H1 (cell line): ENCODE results near the gene HTR4. TPM values are rescaled to one million over a fixed set of nuclear protein-coding genes. Genes with fewer than 3 reads are reported as not detected.

ENCODE experiments used
- CTCF ChIA-PET: fragments of 300-600 bp; sonication (Branson Sonifier 250); formaldehyde crosslinking; loops from one replicate; lab custom pipeline; 2021; ENCODE audit not compliant: partially characterized antibody; lab: Charles Lee
- POLR2A ChIA-PET: fragments of 300-600 bp; sonication (Branson Sonifier 250); formaldehyde crosslinking; loops from one replicate; lab custom pipeline; 2021; ENCODE audit warnings: inconsistent platforms; ENCODE audit not compliant: partially characterized antibody; lab: Charles Lee
- DNase-seq, 2 experiments: peaks; one replicate each; pipeline versions ENCODE4 v3.0.0 to v3.0.0-alpha.2; 2010 to 2022; ENCODE audit warnings: low spot score in 2 of 2, low read depth in 1 of 2, mixed read lengths in 1 of 2
- FAIRE-seq: peaks from 2 replicates; lab custom pipeline; 2011; peaks lifted over from hg19 to GRCh38; lab: Jason Lieb, UNC
- H2AFZ ChIP-seq: 2 replicates; pipeline ENCODE4 v1.8.1; 2012; ENCODE audit warnings: low read length, inconsistent platforms
- H2AK5ac ChIP-seq: 2 replicates; pipeline ENCODE4 v1.6.1; 2013; ENCODE audit warnings: low read depth, low read length
- H2BK120ac ChIP-seq: replicated peaks from 2 replicates; pipeline ENCODE3; 2013; ENCODE audit warnings: low read depth, low read length, inconsistent platforms
- H2BK12ac ChIP-seq: 2 replicates; pipeline ENCODE4 v1.6.1; 2013; ENCODE audit warnings: low read depth, low read length
- H2BK15ac ChIP-seq: 2 replicates; pipeline ENCODE4 v1.6.1; 2013; ENCODE audit warnings: low read length
- H2BK20ac ChIP-seq: 2 replicates; pipeline ENCODE4 v1.6.1; 2013; ENCODE audit warnings: low read length
- H2BK5ac ChIP-seq: 2 replicates; pipeline ENCODE4 v1.6.1; 2013; ENCODE audit warnings: low read depth, low read length
- H3K14ac ChIP-seq: 2 replicates; pipeline ENCODE4 v1.6.1; 2013; ENCODE audit warnings: inconsistent platforms; ENCODE audit not compliant: insufficient read length
- H3K18ac ChIP-seq: 2 replicates; pipeline ENCODE4 v1.6.1; 2013; ENCODE audit warnings: low read length; ENCODE audit errors: extremely low read depth
- H3K23ac ChIP-seq: 2 replicates; pipeline ENCODE4 v1.6.1; 2013; ENCODE audit warnings: inconsistent platforms; ENCODE audit not compliant: insufficient read length
- H3K23me2 ChIP-seq: 2 replicates; pipeline ENCODE4 v1.6.1; 2013; ENCODE audit warnings: low read depth, low read length
- H3K27ac ChIP-seq: 2 replicates; pipeline ENCODE4 v1.6.1; 2011; ENCODE audit warnings: low read depth, low read length, inconsistent platforms
- H3K27me3 ChIP-seq, 4 experiments: replicated peaks in 1 of 4; 1 replicate in 1 of 4; 2 replicates in 3 of 4; pipeline versions ENCODE4 v1.6.1 to v1.8.1; 2011 to 2013; ENCODE audit warnings: low read length in 3 of 4, mild to moderate bottlenecking in 3 of 4, inconsistent platforms in 2 of 4, mixed read lengths in 2 of 4, moderate library complexity in 1 of 4; ENCODE audit not compliant: control insufficient read depth in 3 of 4, insufficient read depth in 3 of 4; ENCODE audit errors: extremely low read depth in 1 of 4
- H3K36me3 ChIP-seq, 4 experiments: 2 replicates each; pipeline versions ENCODE4 v1.6.1 to v1.8.1; 2011 to 2013; ENCODE audit warnings: mild to moderate bottlenecking in 4 of 4, low read length in 3 of 4, moderate library complexity in 2 of 4, control low read depth in 1 of 4, inconsistent platforms in 1 of 4; ENCODE audit not compliant: insufficient read depth in 4 of 4, control insufficient read depth in 2 of 4
- H3K4ac ChIP-seq: replicated peaks from 2 replicates; pipeline ENCODE3; 2013; ENCODE audit warnings: low read length, low read depth, mixed read lengths, inconsistent platforms; ENCODE audit not compliant: insufficient read length
- H3K4me1 ChIP-seq, 4 experiments: replicated peaks in 1 of 4; 1 replicate in 1 of 4; 2 replicates in 3 of 4; pipeline versions ENCODE4 v1.6.1 to v1.8.1; 2011 to 2013; ENCODE audit warnings: low read length in 3 of 4, inconsistent platforms in 2 of 4, mixed read lengths in 1 of 4; ENCODE audit not compliant: insufficient read depth in 4 of 4, control insufficient read depth in 3 of 4
- H3K4me2 ChIP-seq, 2 experiments: 2 replicates each; pipeline versions ENCODE4 v1.6.1 to v1.8.1; 2011 to 2013; ENCODE audit warnings: low read depth in 2 of 2, low read length in 2 of 2, control low read depth in 1 of 2, inconsistent platforms in 1 of 2, mild to moderate bottlenecking in 1 of 2; ENCODE audit not compliant: insufficient read depth in 1 of 2
- H3K4me3 ChIP-seq, 4 experiments: fragments of 200-600, 300-600 bp in 1 of 4; sonication (generic), shearing (Covaris generic), sonication (Bioruptor Twin) in 1 of 4; 2 replicates each; pipeline versions ENCODE4 v1.5.1 to v1.8.1; 2011 to 2016; ENCODE audit warnings: low read length in 4 of 4, low read depth in 3 of 4, control low read depth in 2 of 4, inconsistent platforms in 2 of 4, mild to moderate bottlenecking in 2 of 4, mixed read lengths in 1 of 4, moderate library complexity in 1 of 4; ENCODE audit not compliant: insufficient read depth in 2 of 4; ENCODE audit errors: extremely low read depth in 1 of 4
- H3K56ac ChIP-seq: replicated peaks from 2 replicates; pipeline ENCODE3; 2013; ENCODE audit warnings: low read depth, mild to moderate bottlenecking, mixed read lengths, low read length, inconsistent platforms; ENCODE audit not compliant: insufficient read length
- H3K79me1 ChIP-seq: 2 replicates; pipeline ENCODE4 v1.6.1; 2013; ENCODE audit warnings: low read depth, low read length, control low read depth
- H3K79me2 ChIP-seq, 2 experiments: 2 replicates each; pipeline versions ENCODE4 v1.6.1 to v1.8.1; 2012 to 2013; ENCODE audit warnings: low read length in 2 of 2, mild to moderate bottlenecking in 2 of 2, inconsistent platforms in 1 of 2; ENCODE audit not compliant: insufficient read depth in 2 of 2, control insufficient read depth in 1 of 2
- H3K9ac ChIP-seq, 4 experiments: replicated peaks in 1 of 4; 1 replicate in 1 of 4; 2 replicates in 3 of 4; pipeline versions ENCODE4 v1.6.1 to v1.8.1; 2011 to 2013; ENCODE audit warnings: low read depth in 3 of 4, low read length in 3 of 4, control low read depth in 2 of 4, mild to moderate bottlenecking in 2 of 4, moderate library complexity in 2 of 4, inconsistent platforms in 1 of 4; ENCODE audit errors: extremely low read depth in 1 of 4
- H3K9me3 ChIP-seq, 2 experiments: 2 replicates each; pipeline versions ENCODE4 v1.6.1 to v1.8.1; 2012 to 2013; ENCODE audit warnings: mild to moderate bottlenecking in 2 of 2, moderate library complexity in 2 of 2, control low read depth in 1 of 2, inconsistent platforms in 1 of 2, low read depth in 1 of 2, low read length in 1 of 2, mixed read lengths in 1 of 2; ENCODE audit not compliant: insufficient read depth in 2 of 2
- H4K20me1 ChIP-seq, 2 experiments: replicated peaks in 1 of 2; 2 replicates each; pipeline versions ENCODE3 to v1.8.1; 2011 to 2013; ENCODE audit warnings: inconsistent platforms in 2 of 2, low read length in 2 of 2, mild to moderate bottlenecking in 1 of 2; ENCODE audit not compliant: insufficient read depth in 2 of 2, control insufficient read depth in 1 of 2
- H4K5ac ChIP-seq: 2 replicates; pipeline ENCODE4 v1.6.1; 2013; ENCODE audit warnings: low read length, low read depth, mixed read lengths, inconsistent platforms; ENCODE audit not compliant: insufficient read length
- H4K8ac ChIP-seq: 2 replicates; pipeline ENCODE4 v1.8.0; 2013; ENCODE audit warnings: mild to moderate bottlenecking, moderate library complexity, low read length, inconsistent platforms; ENCODE audit not compliant: insufficient read depth; ENCODE audit errors: extremely low read depth
- H4K91ac ChIP-seq: replicated peaks from 2 replicates; pipeline ENCODE3; 2013; ENCODE audit warnings: low read length, mixed read lengths, inconsistent platforms; ENCODE audit not compliant: insufficient read length
- EGR1 ChIP-seq: IDR thresholded peaks from 2 replicates; pipeline ENCODE4 v1.6.1; 2011; ENCODE audit warnings: low read depth, low read length, borderline replicate concordance
- GTF2F1 ChIP-seq: IDR thresholded peaks from 2 replicates; pipeline ENCODE4 v1.6.1; 2012; ENCODE audit warnings: low read depth, low read length, improper control_type of control experiment, borderline replicate concordance
- ZNF274 ChIP-seq: IDR thresholded peaks from 2 replicates; pipeline ENCODE4 v1.7.0; 2012; ENCODE audit warnings: low read length, borderline replicate concordance; ENCODE audit errors: extremely low read depth
- WGBS, 2 experiments: shearing (Covaris generic) in 1 of 2; methylation state at CpG; one replicate each; pipeline versions ENCODE4 v1.1.6 to v1.1.7; 2013 to 2015; ENCODE audit warnings: low lambda C conversion rate in 2 of 2, mixed read lengths in 2 of 2, inconsistent platforms in 1 of 2, low coverage in 1 of 2, missing lambda C conversion rate in 1 of 2; ENCODE audit not compliant: insufficient replicate concordance in 2 of 2, insufficient coverage in 1 of 2, insufficient read length in 1 of 2; ENCODE audit errors: extremely low coverage in 1 of 2, missing lambda C conversion rate in 1 of 2; 5-methylcytosine and 5-hydroxymethylcytosine counted together
- polyA plus RNA-seq, 7 experiments: library from polyadenylated mRNA; depleted of rRNA in 3 of 7; stranded (reverse) in 5 of 7; unstranded in 2 of 7; fragments of >200 nt in 5 of 7; fragments of 200-250 nt in 2 of 7; gene quantifications; 1 replicate in 5 of 7; 2 replicates in 1 of 7; 4 replicates in 1 of 7; pipeline versions ENCODE4 v1.2.1 to v1.2.3, GENCODE V29; 2011 to 2013; ENCODE audit warnings: missing spikeins in 2 of 7, mixed read lengths in 2 of 7
- total RNA-seq: library from RNA; stranded (reverse); fragmentation: NEBNext Ultra II Directional; extraction: Animal tissue kit (Norgen Biotek cat#: 25700); gene quantifications from 2 replicates; pipeline ENCODE4 v1.2.1, GENCODE V29; 2021
- TF ChIP-seq, protein P1 (sequence below): IDR thresholded peaks from 2 replicates; pipeline ENCODE4 v1.6.1; 2012; ENCODE audit warnings: inconsistent platforms

Gene HTR4
- total and polyA plus RNA-seq, 2 of the 8 experiments (the other 6 are each of a cell fraction or from before 2014, with no cell fraction given), result not detected

DNA sequence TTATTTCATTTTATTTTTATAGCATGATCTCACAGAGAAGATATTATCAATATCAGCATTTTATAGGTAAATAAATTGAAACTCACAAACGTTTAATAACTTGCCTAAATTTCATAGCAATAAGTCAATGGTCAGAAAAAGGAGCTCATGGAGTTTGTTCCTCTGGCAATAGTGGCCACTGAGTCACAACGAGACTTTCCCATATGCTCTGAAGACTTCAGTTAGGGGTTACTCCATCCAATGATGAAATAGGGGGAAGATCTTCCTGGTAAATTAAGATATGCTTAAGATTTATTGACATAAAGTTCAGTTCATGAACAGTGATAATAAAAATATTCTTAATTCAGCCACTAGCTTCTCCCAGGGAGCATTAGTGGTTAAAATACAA lies 43.5 kb upstream of the HTR4 start:
- H3K36me3 ChIP-seq, result no peaks in the 10 kb centered on the region
- H2BK12ac ChIP-seq, result no peak overlapping the region
- no peak overlapping the region for H4K5ac ChIP-seq
- H3K23me2 ChIP-seq, result no peaks in the 10 kb centered on the region
- CTCF ChIA-PET, result interaction anchor here (0.7 to 3.7 kb wide), 5 partner anchors 10 to 417 kb away, joined by 3 to 20 read pairs (median 5); no protein-coding TSS in a partner anchor
- H3K27ac ChIP-seq, result no peak overlapping the region
- FAIRE-seq (no peak), DNase-seq (no peak)
- H2BK15ac ChIP-seq, result no peak overlapping the region
- no peaks in the 10 kb centered on the region for H3K27me3 ChIP-seq
- H4K8ac ChIP-seq, result no peak overlapping the region
- H3K23ac ChIP-seq, result no peak overlapping the region
- no peak overlapping the region for H3K4ac ChIP-seq
- H3K9ac ChIP-seq, result no peak overlapping the region
- no peak overlapping the region for H3K4me2 ChIP-seq
- no peak overlapping the region for H3K18ac ChIP-seq
- H3K9me3 ChIP-seq, result no peaks in the 10 kb centered on the region
- H2AFZ ChIP-seq, result no peak overlapping the region
- no peak overlapping the region for H2BK20ac ChIP-seq
- H3K14ac ChIP-seq, result no peak overlapping the region
- H3K4me1 ChIP-seq, result no peaks in the 10 kb centered on the region
- H2BK5ac ChIP-seq, result no peak overlapping the region
- 79% methylated on average over 2 of the region's 2 CpGs; no CpG with 5 or more reads in 1 of the 2 experiments for WGBS, 2 experiments
- no peak overlapping the region for H3K56ac ChIP-seq
- POLR2A ChIA-PET, result no interaction called here
- TF ChIP-seq, protein P1, sequence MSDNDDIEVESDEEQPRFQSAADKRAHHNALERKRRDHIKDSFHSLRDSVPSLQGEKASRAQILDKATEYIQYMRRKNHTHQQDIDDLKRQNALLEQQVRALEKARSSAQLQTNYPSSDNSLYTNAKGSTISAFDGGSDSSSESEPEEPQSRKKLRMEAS, result no peak
- TF ChIP-seq GTF2F1 (no peak), EGR1 (no peak), ZNF274 (no peak)
- H3K4me3 ChIP-seq, result no peak overlapping the region
- H4K91ac ChIP-seq, result no peak overlapping the region
- no peak overlapping the region for H2AK5ac ChIP-seq
- no peaks in the 10 kb centered on the region for H3K79me1 ChIP-seq
- H4K20me1 ChIP-seq, result no peaks in the 10 kb centered on the region
- no peak overlapping the region for H2BK120ac ChIP-seq
- no peaks in the 10 kb centered on the region for H3K79me2 ChIP-seq
